Panc1 (cell line): Measurements from ENCODE around the gene XXYLT1. TPM values are rescaled to one million over a fixed set of nuclear protein-coding genes. Genes with fewer than 3 reads are reported as not detected.
A peak's percentile ranks its signal among the peaks of the same experiment; 100 is the strongest.

Source experiments
- ATAC-seq: fragments of 200-7000 bp; cut with Tn5 transposase; 2 replicates; pipeline ENCODE4 v1.9.1; 2020; ENCODE audit warnings: mild to moderate bottlenecking, moderate library complexity
- BruUV-seq: library from RNA; stranded (reverse); fragments of 400-500 nt; replicated peaks from 2 replicates; lab custom pipeline; 2021; lab: Mats Ljungman, UMichigan
- CTCF ChIA-PET: fragments of 300-600 bp; sonication (Branson Sonifier 250); formaldehyde crosslinking; loops from one replicate; lab custom pipeline; 2022; ENCODE audit warnings: antibody characterized with exemption; lab: Charles Lee
- POLR2A ChIA-PET: fragments of 300-600 bp; sonication (Branson Sonifier 250); formaldehyde crosslinking; loops from one replicate; lab custom pipeline; 2022; ENCODE audit warnings: antibody characterized with exemption; lab: Charles Lee
- DNase-seq: peaks from one replicate; pipeline ENCODE4 v3.0.0-alpha.2; 2010; ENCODE audit warnings: low read depth, low spot score
- H3K27ac ChIP-seq: 2 replicates; pipeline ENCODE4 v1.5.1; 2011; ENCODE audit warnings: mild to moderate bottlenecking, low read length, inconsistent platforms
- H3K27me3 ChIP-seq: fragments of 200-500 bp; sonication (Bioruptor generic); 2 replicates; pipeline ENCODE4 v1.6.0; 2014; ENCODE audit warnings: low read length, inconsistent platforms; ENCODE audit not compliant: control insufficient read depth, insufficient read depth
- H3K36me3 ChIP-seq: fragments of 200-500 bp; sonication (Bioruptor generic); 2 replicates; pipeline ENCODE4 v1.5.1; 2014; ENCODE audit warnings: inconsistent platforms, mild to moderate bottlenecking, low read length, moderate library complexity; ENCODE audit not compliant: control insufficient read depth, insufficient read depth
- H3K4me1 ChIP-seq: 2 replicates; pipeline ENCODE4 v1.5.1; 2011; ENCODE audit warnings: inconsistent platforms, mild to moderate bottlenecking, low read length, moderate library complexity; ENCODE audit not compliant: control insufficient read depth, insufficient read depth
- H3K4me3 ChIP-seq, 2 experiments: 2 replicates each; pipeline ENCODE4 v1.5.1; 2011 to 2012; ENCODE audit warnings: low read depth in 2 of 2, low read length in 2 of 2, mild to moderate bottlenecking in 2 of 2, inconsistent platforms in 1 of 2, moderate library complexity in 1 of 2
- H3K9me3 ChIP-seq: fragments of 200-500 bp; sonication (Bioruptor generic); 2 replicates; pipeline ENCODE4 v1.5.1; 2014; ENCODE audit warnings: low read depth, mild to moderate bottlenecking, inconsistent platforms, low read length, moderate library complexity; ENCODE audit not compliant: control insufficient read depth, insufficient read depth
- POLR2AphosphoS5 ChIP-seq: IDR thresholded peaks from 2 replicates; pipeline ENCODE4 v1.6.1; 2012; ENCODE audit warnings: mild to moderate bottlenecking, low read depth, low read length, moderate library complexity
- SIN3A ChIP-seq: IDR thresholded peaks from 2 replicates; pipeline ENCODE4 v1.6.1; 2012; ENCODE audit warnings: low read depth, mild to moderate bottlenecking, low read length, moderate library complexity, borderline replicate concordance; ENCODE audit not compliant: insufficient read depth
- TCF7L2 ChIP-seq: IDR thresholded peaks from 2 replicates; pipeline ENCODE4 v1.6.1; 2011; ENCODE audit warnings: mild to moderate bottlenecking, low read depth, low read length, inconsistent platforms
- in situ Hi-C: cut with HindIII; loops from 2 replicates; pipeline ENCODE4 v1.10.0; 2016; ENCODE audit warnings: low sequenced_read_pairs, low pct_unique_long_range_greater_than_20kb
- intact Hi-C: fragments of 100-400 bp; cut with micrococcal nuclease; formaldehyde crosslinking; loops from one replicate; pipeline ENCODE4 v1.10.0; 2022; ENCODE audit not compliant: unreplicated experiment
- total RNA-seq: library from RNA; stranded (reverse); gene quantifications from one replicate; pipeline ENCODE4 v1.2.1, GENCODE V29; 2021; ENCODE audit not compliant: unreplicated experiment
- TF ChIP-seq, protein P1 (sequence below): fragments of 450-650 bp; IDR thresholded peaks from 2 replicates; pipeline ENCODE4 v1.5.1; 2017; ENCODE audit warnings: mild to moderate bottlenecking
- TF ChIP-seq, protein P2 (sequence below), 2 experiments: IDR thresholded peaks; 2 replicates each; pipeline ENCODE4 v1.6.1; 2011 to 2012; ENCODE audit warnings: low read depth in 2 of 2, control low read depth in 1 of 2, low read length in 1 of 2, mild to moderate bottlenecking in 1 of 2, moderate library complexity in 1 of 2; ENCODE audit not compliant: insufficient read depth in 1 of 2

XXYLT1 gene
- total RNA-seq, 1 experiment from 2014 or later, result 26.0 TPM

DNA sequence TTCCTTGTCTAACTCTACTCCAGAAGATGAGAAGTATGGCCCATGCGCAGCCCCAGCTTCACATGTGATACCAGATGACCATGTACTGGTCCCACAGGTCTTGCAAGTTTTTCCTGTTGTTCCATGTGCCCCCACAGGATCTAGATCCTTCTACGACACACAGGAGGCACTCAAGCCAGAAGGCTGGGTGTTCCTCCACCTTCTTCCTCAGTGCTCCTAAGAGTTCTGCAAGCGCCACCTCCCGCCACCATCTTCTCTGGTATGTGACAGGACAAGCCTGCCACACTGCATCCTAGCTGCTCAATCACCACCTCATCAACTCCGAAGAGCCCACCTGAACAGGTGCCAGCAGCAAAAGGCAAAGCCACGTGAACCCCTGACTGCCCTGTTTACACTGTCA is 43.1 kb downstream of the XXYLT1 start:
- no peaks in the 10 kb centered on the region for H3K9me3 ChIP-seq
- intact Hi-C loops, result no loop called here
- in situ Hi-C loops, result no loop called here
- BruUV-seq, result no TSS peak
- POLR2A ChIA-PET, result no interaction called here
- no peak overlapping the region for H3K4me3 ChIP-seq
- no peak overlapping the region for H3K27ac ChIP-seq
- TF ChIP-seq, protein P1, sequence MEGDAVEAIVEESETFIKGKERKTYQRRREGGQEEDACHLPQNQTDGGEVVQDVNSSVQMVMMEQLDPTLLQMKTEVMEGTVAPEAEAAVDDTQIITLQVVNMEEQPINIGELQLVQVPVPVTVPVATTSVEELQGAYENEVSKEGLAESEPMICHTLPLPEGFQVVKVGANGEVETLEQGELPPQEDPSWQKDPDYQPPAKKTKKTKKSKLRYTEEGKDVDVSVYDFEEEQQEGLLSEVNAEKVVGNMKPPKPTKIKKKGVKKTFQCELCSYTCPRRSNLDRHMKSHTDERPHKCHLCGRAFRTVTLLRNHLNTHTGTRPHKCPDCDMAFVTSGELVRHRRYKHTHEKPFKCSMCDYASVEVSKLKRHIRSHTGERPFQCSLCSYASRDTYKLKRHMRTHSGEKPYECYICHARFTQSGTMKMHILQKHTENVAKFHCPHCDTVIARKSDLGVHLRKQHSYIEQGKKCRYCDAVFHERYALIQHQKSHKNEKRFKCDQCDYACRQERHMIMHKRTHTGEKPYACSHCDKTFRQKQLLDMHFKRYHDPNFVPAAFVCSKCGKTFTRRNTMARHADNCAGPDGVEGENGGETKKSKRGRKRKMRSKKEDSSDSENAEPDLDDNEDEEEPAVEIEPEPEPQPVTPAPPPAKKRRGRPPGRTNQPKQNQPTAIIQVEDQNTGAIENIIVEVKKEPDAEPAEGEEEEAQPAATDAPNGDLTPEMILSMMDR, result no peak
- TF ChIP-seq TCF7L2 (no peak), SIN3A (no peak), POLR2AphosphoS5 (no peak)
- TF ChIP-seq, protein P2, sequence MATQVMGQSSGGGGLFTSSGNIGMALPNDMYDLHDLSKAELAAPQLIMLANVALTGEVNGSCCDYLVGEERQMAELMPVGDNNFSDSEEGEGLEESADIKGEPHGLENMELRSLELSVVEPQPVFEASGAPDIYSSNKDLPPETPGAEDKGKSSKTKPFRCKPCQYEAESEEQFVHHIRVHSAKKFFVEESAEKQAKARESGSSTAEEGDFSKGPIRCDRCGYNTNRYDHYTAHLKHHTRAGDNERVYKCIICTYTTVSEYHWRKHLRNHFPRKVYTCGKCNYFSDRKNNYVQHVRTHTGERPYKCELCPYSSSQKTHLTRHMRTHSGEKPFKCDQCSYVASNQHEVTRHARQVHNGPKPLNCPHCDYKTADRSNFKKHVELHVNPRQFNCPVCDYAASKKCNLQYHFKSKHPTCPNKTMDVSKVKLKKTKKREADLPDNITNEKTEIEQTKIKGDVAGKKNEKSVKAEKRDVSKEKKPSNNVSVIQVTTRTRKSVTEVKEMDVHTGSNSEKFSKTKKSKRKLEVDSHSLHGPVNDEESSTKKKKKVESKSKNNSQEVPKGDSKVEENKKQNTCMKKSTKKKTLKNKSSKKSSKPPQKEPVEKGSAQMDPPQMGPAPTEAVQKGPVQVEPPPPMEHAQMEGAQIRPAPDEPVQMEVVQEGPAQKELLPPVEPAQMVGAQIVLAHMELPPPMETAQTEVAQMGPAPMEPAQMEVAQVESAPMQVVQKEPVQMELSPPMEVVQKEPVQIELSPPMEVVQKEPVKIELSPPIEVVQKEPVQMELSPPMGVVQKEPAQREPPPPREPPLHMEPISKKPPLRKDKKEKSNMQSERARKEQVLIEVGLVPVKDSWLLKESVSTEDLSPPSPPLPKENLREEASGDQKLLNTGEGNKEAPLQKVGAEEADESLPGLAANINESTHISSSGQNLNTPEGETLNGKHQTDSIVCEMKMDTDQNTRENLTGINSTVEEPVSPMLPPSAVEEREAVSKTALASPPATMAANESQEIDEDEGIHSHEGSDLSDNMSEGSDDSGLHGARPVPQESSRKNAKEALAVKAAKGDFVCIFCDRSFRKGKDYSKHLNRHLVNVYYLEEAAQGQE (IDR thresholded peaks at IDR 0.05; ENCODE audit: insufficient read depth in 1 of 2, low read depth in 2 of 2, low read length in 1 of 2), result no peak
- H3K4me1 ChIP-seq, result no peaks in the 10 kb centered on the region
- ATAC-seq, result no peak
- no peak for DNase-seq
- no peaks in the 10 kb centered on the region for H3K27me3 ChIP-seq
- no peaks in the 10 kb centered on the region for H3K36me3 ChIP-seq
- CTCF ChIA-PET, result no interaction called here

DNA sequence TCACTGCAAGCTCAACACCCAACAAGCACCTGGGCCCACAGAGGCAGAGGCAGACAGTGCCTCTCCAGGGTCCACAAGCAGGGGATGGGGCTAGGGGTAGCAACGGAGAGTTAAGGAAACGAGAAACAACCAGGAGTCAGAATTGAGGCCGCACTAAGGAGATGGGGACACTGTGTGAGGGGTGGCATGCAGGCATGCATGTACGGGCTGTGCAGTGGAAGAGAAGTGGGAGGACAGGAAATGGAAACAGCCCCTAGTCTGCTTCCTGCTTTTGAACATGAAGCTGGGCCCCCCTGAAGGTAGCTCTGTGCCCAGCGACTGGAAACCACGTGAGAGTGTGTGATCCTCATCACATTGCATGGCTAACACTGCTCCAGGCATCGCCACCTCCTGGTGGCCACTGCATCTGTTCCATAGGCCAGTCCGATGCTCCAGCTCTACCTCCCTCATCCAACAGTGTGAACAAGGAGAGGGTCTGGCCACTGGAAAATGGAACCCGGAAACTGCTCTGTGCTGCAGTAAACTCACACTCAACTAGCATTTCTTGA is 44.0 kb downstream of the XXYLT1 start:
- H3K36me3 ChIP-seq, result no peaks in the 10 kb centered on the region
- no peak overlapping the region for H3K27ac ChIP-seq
- no peak for TF ChIP-seq SIN3A
- TF ChIP-seq, protein P2 (IDR thresholded peaks at IDR 0.05; ENCODE audit: insufficient read depth in 1 of 2, low read depth in 2 of 2, low read length in 1 of 2), result no peak
- TF ChIP-seq, protein P1, result no peak; the same call in 1 of the 2 replicates
- TF ChIP-seq POLR2AphosphoS5, result no peak
- TF ChIP-seq TCF7L2, result no peak
- intact Hi-C loops (no loop called here), in situ Hi-C loops (no loop called here)
- no TSS peak for BruUV-seq
- no peaks in the 10 kb centered on the region for H3K27me3 ChIP-seq
- H3K4me3 ChIP-seq, result no peak overlapping the region
- no peak for DNase-seq
- ATAC-seq, result peak; percentile 78
- no peaks in the 10 kb centered on the region for H3K9me3 ChIP-seq
- ChIA-PET CTCF (no interaction called here), POLR2A (no interaction called here)
- H3K4me1 ChIP-seq, result no peaks in the 10 kb centered on the region
